ENCODE measurements around the gene BBOX1.
"Not testable (repeated sequence)": the region's sequence is repeated elsewhere in the genome, so short reads cannot be mapped to it uniquely, and the experiment has no call there.

The BBOX1 gene

DNA sequence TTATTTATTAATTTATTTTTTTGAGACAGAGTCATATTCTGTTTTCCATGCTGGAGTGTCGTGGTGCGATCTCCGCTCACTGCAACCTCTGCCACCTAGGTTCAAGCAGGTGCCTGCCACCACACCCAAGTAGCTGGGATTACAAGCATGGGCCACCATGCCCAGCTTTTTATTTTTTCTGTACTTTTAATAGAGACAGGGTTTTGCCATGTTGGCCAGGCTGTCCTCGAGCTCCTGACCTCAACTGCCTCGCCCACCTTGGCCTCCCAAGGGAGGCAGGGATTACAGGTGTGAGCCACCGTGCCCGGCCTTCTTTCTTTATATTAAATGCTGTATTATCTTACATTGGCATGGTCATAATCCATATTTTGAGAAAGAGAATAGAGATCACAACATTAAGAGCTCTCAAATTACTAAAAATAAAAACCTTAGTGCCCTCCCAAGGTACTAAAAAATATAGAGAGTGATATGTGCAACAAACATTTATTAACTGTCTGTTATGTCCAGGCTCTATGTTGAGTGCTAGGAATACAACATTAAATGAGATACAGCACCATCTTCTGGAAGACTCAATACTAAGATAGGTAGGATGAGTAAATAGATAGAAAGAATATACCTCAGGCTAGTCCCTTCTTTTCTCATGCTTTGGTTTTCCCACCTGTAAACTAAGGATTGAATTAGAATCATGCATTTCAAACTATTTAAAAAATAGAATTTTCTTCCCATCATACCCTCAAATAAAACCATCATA is 84.1 kb downstream of the BBOX1 start:
- no peak for DNase-seq (ENCODE audit: low spot score)

DNA sequence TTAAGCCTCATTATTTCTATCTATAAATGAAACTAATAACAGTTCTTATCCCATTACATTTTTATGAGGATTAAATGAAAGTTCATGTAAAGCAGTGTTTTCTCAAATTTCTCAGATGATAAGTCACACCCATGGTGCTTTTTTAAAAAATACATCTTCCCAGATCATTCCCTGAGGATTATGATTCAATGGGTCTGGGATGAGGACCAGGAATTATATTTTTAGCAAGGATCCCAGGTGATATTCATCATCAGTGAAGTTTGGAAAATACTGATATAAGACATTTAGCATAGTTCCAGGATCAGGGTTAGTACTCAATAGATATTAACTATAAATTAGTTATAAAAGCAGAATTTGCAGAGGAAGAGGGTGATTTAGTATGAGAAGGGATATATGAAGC is 89.1 kb downstream of the BBOX1 start:
- no peak for DNase-seq (ENCODE audit: low spot score)

DNA sequence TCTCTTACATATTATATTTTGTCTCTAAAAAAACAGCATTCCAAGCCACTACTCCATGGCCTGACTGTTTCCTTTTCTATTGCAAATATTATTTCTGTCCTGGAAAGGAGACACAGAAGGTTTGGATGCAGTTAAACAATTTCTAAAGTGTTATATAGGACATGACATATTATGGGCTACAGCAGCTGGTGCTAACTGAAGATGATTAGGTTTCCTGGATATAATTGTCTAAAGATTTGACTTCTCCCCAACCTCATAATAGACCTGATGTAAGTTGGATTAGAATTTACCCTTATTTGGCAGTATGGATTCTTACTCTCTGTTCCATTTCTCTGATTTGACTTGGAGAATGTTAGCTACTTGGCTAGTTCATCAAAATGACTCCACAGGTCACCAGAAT is 90.2 kb downstream of the BBOX1 start:
- DNase-seq (ENCODE audit: low spot score), result no peak

DNA sequence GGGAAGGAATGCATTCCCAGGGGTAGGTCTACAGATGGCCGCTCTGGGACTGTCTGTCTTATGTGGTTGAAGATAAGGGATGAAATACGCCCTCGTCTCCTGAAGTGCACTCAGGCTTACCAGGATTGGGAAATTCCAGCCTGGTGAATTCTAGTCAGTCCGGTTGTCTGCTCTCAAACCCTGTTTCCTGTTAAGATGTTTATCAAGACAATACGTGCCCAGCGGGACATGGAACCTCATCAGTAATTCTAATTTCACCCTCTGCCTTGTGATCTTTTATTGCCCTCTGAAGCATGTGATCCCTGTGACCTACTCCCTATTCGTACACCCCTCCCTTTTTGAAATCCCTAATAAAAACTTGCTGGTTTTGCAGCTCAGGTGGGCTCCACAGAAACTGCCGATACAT is 95.3 kb downstream of the BBOX1 start:
- not testable (repeated sequence) for DNase-seq (ENCODE audit: low spot score)

DNA sequence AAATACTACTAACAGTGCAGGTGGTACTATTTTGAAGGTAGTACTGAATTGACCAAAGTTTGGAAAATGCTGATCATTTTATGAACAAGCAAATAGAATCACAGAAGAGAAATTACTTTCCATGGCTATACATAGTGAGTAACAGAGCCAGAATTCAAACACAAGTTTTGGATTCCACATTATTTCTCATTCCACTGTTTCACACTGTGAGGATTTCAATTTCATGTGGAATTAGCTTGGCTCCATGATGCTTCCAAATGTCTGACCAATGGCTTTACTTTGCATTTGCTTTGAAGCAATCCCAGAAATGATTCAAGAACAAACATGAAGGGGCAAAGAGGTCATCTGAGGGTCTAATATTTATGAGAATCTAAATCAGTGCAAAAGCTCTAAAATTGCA is 98.1 kb downstream of the BBOX1 start:
- no peak for DNase-seq (ENCODE audit: low spot score)

DNA sequence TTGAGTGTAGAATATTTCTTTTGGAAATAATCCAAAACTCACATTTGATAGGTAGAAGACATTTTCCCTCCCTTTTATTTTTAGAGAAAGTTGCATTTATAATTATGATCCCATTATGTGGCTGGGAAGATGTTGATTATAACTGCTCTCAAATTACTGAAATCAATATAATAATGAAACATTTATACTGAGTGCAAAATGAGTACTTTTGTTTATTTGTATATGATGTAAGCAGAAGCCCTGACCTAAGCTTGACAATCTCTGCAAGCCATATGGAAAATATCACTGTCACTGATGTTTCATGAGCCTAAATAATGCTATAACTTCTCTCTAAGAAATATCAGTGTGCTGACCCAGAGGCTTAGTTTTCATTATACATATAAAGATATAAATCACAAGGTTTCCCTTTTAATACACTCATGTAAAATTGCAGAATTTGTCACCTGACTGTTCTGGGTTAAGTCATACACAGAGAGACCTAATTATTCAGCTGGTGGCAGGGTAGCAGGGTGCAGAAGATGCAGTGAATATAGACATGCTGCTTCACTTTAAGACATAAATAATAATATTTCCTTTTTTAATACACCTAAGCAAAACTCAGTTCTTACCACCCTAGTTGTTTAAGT is 99.2 kb downstream of the BBOX1 start:
- DNase-seq (ENCODE audit: low spot score), result no peak

DNA sequence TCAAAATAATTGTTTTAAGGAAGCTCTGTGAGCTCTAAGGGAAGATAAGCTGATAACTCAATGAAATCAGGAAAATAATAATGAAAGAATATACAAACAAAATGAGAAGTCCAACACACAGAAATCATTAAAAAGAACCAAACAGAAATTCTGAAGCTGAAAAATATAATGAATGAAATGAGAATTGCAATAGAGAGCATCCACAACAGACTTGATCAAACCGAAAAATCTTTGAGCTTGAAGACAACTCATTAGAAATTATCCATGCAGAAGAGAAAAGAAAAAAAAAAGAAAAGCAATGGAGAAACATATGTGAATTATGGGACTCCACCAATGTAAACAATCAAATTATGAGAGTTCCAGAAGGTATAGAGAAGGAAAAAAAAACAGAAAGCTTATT is 101.0 kb downstream of the BBOX1 start:
- no peak for DNase-seq (ENCODE audit: low spot score)

DNA sequence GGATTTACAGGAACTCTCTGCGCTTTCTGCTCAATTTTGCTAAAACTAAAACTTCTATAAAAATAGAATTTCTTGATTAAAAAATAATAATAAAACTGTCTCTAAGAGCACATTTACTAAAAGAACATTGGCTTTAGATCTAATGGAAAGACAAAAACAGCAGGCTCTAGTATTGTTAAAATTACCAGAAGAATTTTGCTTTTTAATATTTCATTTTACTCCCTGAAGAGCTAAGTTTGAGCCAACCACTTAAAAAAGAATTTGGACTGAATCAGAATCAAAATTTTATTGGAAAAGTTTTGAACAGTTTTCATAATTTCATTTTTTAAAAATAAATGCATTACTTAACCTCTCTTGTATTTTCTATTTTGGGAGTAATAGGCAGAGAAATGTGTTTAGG is 107.3 kb downstream of the BBOX1 start:
- DNase-seq (ENCODE audit: low spot score), result no peak

DNA sequence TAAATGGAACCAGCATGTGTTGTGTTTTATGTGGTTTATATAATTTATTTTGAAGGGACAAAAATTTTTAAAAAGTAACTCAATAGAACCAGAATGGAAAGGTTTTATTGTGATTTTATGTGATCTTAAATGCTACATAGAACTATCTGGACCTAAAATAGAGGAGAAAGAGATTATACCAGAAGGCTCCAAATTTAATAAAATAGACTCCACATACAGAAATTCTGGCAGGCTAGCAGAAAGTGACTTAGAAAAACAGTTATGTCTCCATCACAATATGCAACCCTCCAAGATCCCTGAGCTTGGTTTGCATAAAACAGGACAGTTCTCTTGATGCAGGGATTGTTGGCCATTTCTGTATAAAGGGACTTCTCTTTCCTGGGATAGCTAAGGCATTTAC is 107.9 kb downstream of the BBOX1 start:
- DNase-seq (ENCODE audit: low spot score), result no peak

DNA sequence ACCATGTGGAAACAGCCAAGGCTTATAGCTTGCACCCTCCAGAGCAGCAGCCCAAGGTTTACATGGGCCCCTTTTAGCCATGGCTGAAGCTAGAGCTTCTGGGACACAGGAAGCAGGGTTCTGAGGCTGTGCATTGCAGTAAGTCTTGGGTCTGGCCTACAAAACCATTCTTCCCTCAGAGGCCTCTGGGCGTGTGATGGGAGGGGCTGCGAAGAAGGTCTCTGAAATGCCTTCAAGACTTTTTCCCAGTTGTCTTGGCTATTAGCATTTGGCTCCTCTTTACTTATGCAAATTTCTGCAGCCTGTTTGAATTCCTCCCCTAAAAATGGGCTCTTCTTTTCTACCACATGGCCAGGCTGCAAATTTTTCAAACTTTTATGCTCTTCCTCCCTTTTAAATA is 109.5 kb downstream of the BBOX1 start:
- no peak for DNase-seq (ENCODE audit: low spot score)

DNA sequence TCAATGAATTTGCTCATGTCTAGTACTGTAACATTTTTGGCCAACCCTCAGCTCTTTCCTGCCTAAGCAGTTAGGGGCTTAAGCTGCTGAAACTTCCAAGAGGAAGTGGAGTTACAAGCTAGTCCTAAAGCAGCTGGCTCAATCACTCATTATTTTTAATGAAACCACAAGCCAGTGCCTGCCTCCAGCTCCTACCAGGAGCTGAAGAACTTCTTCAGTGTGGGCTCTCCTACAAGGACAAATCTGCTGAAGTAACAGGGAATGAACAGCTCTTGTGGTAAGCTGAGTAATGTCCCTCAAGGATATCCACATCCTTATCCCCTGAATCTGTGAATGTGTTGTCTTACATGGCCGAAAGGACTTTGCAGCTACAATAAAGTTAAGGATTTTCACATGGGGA is 112.5 kb downstream of the BBOX1 start:
- no peak for DNase-seq (ENCODE audit: low spot score)

DNA sequence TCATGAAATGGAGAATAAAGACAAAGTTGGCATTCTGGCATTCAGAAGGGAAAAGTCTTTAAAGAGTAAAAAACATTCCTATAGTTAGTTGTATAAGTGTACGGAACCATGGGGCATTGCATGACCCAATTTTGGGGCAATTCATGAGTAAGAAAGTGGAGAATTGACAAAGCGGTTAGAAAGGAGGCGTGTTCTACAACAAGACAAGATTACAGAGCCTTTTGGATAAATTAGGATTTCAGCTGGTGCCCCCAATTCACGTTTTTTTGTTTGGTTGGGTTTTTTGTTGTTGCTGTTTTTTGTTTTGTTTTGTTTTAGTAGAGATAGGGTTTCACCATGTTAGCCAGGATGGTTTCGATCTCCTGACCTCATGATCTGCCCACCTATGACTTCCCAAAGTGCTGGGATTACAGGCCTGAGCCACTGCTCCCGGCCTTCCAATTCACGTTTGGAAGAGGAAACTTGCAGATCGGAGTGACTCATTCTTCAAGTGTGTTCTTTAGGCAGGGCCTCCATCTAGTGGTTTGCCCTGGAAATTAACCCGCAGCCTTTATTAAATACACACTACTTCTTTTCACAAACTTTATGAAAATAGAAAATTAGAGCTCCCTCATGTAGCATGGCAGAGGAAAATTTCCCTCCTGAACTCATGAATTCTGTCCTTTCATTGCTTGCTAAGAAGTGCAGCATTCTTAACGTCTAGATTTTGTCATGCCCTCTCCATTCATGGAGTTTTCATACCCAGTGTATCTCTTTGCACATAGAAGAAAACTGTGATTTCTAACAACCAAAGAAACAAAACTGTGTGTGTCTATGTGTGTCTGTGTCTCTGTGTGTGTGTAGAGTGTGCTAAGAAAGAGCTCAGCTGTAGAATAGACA is 118.1 kb downstream of the BBOX1 start:
- DNase-seq (ENCODE audit: low spot score), result no peak

DNA sequence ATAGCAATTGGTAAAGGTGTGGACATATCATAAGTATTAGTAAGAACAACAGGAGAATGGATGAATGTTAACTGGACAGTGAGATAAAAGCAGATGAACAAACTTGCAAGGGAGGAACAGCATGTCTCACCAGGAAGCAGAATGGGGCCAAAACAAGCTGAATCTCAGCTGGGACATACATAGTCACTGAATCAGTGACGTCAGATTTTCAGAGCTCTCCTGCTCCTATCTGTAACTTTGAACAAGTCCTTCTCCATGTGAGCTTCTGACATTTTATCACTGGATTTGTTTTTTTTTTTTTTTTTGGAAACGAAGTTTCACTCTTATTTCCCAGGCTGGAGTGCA is 118.7 kb downstream of the BBOX1 start:
- no peak for DNase-seq (ENCODE audit: low spot score)

DNA sequence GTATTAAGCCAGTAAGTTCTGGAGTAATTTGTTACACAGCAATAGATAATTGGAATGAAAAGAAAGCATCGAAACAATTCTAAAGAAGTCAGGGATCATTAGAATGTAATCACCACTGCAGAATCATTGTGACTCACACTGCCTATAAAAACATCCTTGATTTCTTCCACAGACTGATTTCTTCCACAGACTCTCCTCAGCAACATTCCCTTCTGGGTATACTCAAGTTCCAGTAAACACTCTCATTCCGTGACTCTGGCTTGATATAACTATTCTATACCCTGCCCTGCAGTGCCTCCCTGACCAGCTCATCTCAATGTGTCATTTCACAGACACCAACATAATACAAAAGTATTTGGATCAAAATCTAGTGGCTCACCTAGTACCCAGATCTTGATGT is 120.5 kb downstream of the BBOX1 start:
- DNase-seq (ENCODE audit: low spot score), result no peak

DNA sequence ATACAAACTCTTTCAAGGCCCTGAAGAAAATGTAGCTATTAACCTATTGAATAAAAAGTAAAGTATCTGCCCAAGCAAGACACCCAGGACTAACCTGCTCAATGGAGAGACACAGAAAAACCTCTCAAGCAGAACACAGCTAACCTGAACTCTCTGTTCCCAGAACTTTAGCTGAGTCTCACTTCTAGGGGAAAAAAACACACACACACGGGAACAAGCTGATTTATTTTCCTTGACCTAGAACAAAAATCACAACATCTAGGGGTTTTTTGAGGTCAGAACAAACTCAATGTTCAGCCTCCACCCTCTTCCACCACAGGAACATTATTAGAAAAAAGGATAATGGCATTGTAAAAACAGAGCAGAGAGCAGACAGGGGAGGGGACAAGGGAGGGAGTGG is 121.6 kb downstream of the BBOX1 start:
- DNase-seq (ENCODE audit: low spot score), result no peak

DNA sequence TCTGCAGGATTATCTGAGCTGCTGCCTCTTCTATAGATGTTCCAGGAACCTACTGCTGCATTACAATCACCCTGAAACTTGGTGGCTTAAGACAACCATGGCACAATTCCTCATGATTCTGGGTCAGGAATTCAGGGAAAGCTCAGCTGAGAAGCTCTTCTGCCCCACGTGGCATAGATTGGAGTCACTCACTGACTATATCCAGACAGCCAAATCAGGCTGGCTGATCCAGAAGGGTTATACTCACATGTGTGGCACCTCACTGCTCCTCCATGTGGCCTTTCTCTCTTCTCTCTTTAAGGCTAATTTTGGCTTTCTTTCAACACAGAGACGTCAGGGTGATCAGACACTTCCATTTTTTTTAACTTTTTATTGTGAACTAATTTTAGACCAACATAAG is 125.5 kb downstream of the BBOX1 start:
- no peak for DNase-seq (ENCODE audit: low spot score)

DNA sequence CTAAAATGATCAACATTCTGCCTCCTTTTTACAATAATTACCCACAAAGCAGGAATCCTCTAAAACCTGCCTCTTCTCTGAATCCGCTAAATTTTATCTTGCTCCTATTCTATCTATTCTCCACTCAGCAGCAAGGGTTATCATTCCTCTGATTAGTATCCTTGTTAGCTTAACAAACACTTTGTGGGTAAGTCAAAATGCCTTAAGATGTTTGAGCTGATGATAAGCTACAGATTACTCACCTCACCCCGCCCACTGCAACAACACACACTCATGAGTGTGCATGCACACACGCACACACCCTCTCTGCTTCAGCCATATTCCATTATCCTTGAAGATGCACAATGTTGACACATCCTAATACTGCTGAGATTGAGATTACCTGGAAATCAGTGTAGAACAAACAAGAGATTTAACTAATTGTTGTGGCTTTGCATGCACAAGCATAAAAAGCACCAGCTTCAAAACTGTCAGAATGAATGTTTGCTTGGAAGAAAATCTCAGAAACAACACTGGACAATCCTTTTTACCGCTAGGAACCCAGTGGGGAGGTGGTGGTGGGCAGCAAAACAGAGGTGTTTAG is 130.9 kb downstream of the BBOX1 start:
- no peak for DNase-seq (ENCODE audit: low spot score)

DNA sequence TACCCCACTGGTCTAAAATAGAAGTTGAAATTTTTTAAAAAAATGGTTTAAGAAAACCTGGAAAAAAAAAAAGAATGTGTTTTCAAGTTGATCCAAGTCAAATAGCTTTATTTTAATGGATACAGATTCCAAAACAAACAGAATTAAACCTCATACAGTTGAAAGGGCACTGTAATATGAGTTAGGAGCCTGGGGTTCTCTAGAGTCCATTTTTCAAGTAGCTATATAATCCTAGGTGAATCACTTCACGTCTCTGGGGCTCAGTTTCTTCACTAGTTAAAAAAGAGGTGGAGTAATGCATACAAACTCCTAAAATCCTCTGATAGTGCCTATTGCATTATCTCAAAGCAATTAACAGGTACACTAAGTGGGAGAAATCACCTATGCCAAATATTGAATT is 132.9 kb downstream of the BBOX1 start:
- no peak for DNase-seq (ENCODE audit: low spot score)

DNA sequence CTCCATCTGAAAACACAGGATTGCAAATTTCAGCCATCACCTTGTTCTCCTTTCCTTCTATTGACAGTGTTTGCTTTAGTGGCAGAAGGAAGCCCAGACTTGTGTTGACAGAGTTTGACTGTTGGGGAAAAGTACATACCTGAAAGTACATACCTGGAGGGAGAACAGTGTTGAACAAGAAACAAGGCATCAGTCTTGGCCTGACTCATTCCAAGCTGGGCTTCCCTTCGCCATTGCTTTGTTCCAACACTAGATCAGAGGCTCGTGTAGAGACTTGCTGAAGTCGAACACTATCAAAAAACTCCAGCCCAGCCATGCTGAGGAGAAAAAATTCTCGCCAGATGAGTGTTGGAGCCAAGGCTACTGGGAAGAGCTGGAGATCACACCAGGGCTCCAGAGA is 133.4 kb downstream of the BBOX1 start:
- DNase-seq (ENCODE audit: low spot score), result no peak

DNA sequence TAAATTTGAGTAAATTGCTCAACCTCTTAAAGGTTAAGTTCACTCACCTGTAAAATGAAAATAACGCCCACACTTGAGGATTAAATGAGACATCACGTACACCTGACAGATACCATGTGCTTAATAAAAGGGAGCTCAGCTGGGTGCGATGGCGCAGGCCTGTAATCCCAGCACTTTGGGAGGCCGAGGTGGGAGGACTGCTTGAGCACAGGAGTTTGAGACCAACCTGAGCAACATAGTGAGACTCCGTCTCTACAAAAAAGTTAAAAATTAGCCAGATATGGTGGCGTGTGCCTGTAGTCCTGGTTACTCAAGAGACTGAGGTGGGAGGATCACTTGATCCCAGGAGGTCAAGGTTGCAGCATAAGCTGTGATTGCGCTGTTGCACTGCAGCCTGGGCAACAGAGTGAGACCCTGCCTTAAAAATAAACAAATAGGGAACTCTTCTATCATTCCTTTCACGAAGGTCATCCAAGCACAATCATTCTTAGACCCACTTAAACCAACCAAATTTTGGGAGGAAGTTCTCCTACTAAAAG is 134.1 kb downstream of the BBOX1 start:
- DNase-seq (ENCODE audit: low spot score), result no peak

DNA sequence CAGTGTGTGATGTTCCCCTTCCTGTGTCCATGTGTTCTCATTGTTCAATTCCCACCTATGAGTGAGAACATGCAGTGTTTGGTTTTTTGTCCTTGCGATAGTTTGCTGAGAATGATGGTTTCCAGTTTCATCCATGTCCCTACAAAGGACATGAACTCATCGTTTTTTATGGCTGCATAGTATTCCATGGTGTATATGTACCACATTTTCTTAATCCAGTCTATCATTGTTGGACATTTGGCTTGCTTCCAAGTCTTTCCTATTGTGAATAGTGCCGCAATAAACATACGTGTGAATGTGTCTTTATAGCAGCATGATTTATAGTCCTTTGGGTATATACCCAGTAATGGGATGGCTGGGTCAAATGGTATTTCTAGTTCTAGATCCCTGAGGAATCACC is 134.9 kb downstream of the BBOX1 start:
- not testable (repeated sequence) for DNase-seq (ENCODE audit: low spot score)

All from hematopoietic multipotent progenitor cell treated with erythropoietin and hydrocortisone succinate and interleukin-3 and kit ligand, for 15 days (in vitro differentiated cells).